ENCODE data around the gene RNF126.
"Not testable (repeated sequence)": the region's sequence is repeated elsewhere in the genome, so short reads cannot be mapped to it uniquely, and the experiment has no call there.

Gene RNF126

GRCh38 chr19:609004-609346, 54.0 kb downstream of the RNF126 start:
- no peak for DNase-seq

DNA sequence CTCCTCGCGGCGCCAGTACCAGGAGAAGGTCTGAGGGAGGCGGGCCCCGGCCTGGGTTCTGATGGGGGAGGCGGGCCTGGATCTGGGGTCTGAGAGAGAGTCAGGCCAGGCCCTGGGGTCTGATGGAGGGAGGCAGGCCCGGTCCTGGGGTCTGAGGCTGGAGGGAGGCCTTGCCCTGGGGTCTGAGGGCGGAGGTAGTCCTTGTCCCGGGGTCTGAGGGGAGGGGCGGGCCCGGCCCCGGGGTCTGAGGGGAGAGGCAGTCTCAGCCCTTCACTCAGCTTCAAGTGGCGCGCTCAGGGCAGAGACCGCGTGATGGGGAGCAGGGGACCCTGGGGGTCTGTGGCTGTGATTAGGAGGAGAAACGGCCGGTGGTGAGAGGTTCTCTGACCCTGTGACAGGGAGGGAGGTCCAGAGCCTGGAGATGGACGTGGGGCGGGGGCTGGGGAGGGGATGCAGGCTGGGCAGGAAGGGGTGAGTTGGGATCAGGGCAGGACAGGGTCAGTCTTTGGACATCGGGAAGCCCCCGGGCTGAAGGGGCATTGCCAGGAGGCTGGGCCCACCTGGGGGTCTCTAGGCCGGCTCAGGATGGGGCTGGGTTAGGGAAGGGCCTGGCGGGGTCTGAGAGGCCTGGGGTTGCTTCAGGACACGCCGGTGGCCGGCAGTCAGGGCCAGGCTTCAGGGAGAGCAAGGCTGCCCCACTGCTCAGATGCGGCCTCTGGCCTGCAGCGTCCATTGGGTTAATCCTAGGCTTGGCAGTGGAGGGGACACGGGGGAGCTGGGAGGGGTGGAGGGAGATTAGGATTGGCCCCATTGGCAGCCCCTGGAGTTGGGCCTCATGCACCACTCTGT, 54.6 kb downstream of the RNF126 start:
- no peak for DNase-seq

DNA sequence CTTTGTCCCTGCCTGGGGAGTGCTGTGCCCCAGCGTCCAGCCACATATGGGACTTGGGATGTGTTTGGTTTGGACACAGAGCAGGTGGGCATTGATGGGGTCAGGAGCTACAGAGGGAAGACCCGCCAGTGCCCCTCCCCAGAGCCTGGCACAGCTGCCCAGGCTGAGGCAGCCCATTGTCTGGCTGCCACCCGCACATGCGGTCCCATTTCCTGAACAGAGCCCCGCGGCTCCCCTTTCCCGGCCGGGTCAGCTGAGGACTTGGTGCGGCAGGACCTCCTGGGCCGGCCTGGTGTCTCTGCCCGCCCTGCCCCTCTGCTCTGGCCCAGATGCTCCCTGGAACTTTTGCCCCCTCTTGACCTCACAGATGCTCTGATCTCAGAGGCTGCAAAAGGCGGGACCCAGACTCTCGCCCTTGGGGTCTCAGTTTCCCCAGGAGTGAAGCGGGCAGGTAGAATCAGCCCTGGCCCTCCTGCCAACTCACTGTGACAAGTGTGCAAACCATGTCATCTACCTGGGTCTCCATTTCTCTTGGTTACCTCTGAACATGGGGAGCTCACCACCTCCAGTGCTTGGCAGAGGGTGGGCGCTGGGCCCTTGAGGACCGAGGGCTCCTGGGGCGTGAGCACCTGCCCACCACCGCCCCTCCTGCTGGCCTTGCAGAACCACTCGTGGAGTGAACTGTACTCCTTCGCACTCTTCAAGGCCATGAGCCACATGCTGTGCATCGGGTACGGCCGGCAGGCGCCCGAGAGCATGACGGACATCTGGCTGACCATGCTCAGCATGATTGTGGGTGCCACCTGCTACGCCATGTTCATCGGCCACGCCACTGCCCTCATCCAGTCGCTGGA, 55.5 kb downstream of the RNF126 start:
- DNase-seq = no peak

- DNase-seq = not testable (repeated sequence)
These were observed 57.7 kb downstream of the RNF126 start for GRCh38 chr19:605061-605971.

DNA sequence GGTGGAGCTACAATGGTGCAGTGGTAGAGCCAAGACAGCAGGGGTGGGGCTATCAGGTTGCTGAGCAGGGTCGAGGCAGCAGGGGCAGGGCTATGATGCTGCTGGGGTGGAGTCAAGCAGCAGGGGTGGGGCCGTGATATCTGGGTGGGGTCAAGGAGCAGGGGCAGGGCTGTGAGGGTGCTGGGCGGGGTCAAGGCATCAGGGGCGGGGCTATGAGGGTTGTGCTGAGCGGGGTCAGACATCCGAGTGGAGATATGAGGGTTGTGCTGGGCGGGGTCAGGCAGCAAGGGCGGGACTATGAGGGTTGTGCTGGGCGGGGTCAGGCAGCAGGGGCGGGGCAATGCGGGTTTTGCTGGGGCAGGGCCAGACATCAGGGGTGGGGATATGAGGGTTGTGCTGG, 58.7 kb downstream of the RNF126 start:
- no peak for DNase-seq

- not testable (repeated sequence) for DNase-seq
These were observed 59.2 kb downstream of the RNF126 start for GRCh38 chr19:603779-604178.

DNA sequence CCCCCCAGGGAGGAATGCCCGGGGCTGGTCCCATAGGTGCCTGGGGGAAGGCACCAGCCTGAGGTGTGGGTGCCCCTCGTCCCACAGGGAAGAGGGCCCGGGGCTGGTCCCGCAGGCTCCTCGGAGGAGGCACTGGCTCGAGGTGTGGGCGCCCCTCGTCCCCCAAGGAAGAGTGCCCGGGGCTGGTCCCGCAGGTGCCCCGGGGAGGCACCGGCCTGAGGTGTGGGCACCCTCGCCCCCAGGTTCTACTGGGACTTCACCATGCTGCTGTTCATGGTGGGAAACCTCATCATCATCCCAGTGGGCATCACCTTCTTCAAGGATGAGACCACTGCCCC, 59.7 kb downstream of the RNF126 start:
- DNase-seq = not testable (repeated sequence)

GRCh38 chr19:602391-603301, 60.4 kb downstream of the RNF126 start:
- DNase-seq = no peak

DNA sequence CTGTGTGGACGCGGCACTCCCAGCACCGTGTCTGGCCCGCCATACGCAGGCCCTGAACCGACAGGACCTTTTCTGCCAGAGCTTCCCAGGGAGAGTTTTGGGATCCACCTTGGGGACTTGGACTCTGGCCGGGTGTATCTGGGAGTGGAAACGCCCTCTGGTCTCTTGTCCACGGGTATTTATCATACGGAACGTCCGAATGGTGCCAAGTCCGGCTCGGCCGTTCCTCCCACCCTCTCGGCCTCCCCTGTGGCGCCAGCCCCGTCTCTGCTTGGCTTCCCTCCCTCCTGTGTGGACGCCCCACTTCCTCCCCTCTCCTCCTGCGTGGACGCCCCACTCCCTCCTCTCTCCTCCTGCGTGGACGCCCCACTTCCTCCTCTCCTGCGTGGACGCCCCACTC, 61.2 kb downstream of the RNF126 start:
- DNase-seq = no peak

DNA sequence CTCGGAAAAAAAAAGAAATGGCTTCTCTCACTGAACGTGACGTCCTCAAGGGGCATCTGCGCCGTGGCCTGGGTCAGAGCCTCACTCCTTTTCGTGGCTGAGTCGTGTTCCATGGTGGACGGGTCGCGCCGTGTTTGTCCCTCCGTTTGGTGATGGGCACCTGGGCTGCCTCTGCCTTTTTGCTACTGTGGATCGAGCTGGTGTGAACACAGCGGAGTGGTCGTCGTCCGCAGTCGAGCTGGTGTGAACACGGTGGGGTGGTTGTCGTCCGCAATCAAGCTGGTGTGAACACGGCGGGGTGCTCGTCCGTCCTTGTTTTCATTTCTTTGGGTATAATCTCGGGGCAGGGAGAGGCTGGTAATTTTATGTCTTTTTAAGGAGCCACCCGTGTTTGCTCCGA, 61.7 kb downstream of the RNF126 start:
- no peak for DNase-seq

Measured in NCI-H226 (cell line).